COLO829 (cell line): Measurements from ENCODE around the gene KAT2A.

Experiments
- DNase-seq: peaks from one replicate; pipeline ENCODE4 v3.0.0; 2012; ENCODE audit warnings: low spot score

KAT2A gene

GRCh38 chr17:42135664-42136653, 14.8 kb upstream of the KAT2A start:
- no peak for DNase-seq

GRCh38 chr17:42135151-42135550, 14.0 kb upstream of the KAT2A start:
- no peak for DNase-seq

- no peak for DNase-seq
Observed at GRCh38 chr17:42133461-42134041, 12.4 kb upstream of the KAT2A start.

- peak; percentile 84 for DNase-seq
Observed at GRCh38 chr17:42132941-42133340, 11.8 kb upstream of the KAT2A start.

GRCh38 chr17:42131981-42132432, 10.8 kb upstream of the KAT2A start:
- DNase-seq: peak; percentile 68

- no peak for DNase-seq
Observed at GRCh38 chr17:42131232-42131631, 10.1 kb upstream of the KAT2A start.

- no peak for DNase-seq
Observed at GRCh38 chr17:42130310-42130936, 9.3 kb upstream of the KAT2A start.

- DNase-seq: no peak
Observed at GRCh38 chr17:42129109-42129837, 8.1 kb upstream of the KAT2A start.

GRCh38 chr17:42127414-42127813, 6.2 kb upstream of the KAT2A start:
- no peak for DNase-seq

- DNase-seq: no peak
Observed at GRCh38 chr17:42126836-42127235, 5.7 kb upstream of the KAT2A start.

GRCh38 chr17:42125565-42125964, 4.4 kb upstream of the KAT2A start:
- no peak for DNase-seq

GRCh38 chr17:42124256-42124655, 3.1 kb upstream of the KAT2A start:
- no peak for DNase-seq

GRCh38 chr17:42122371-42123303, 1.5 kb upstream of the KAT2A start, which contains the start of gene HSPB9:
TSS of gene HSPB9 (plus strand) at chr17:42122804. CDS start at chr17:42122851, 47 bp downstream.
- DNase-seq: no peak

- DNase-seq: no peak
Observed at GRCh38 chr17:42120161-42120769, 902 bp downstream of the KAT2A start.

- DNase-seq: no peak
Observed at GRCh38 chr17:42119301-42119700, 1.9 kb downstream of the KAT2A start.

GRCh38 chr17:42118545-42118944, 2.6 kb downstream of the KAT2A start:
- DNase-seq: no peak

GRCh38 chr17:42118126-42118510, 3.0 kb downstream of the KAT2A start:
- no peak for DNase-seq

- no peak for DNase-seq
Observed at GRCh38 chr17:42117397-42118125, 3.6 kb downstream of the KAT2A start.

GRCh38 chr17:42116705-42117396, 4.3 kb downstream of the KAT2A start:
- peak; percentile 45 for DNase-seq
